ENCODE measurements around the gene MED12L. TPM values are rescaled to one million over a fixed set of nuclear protein-coding genes. Genes with fewer than 3 reads are reported as not detected.

MED12L gene
- total RNA-seq, 4 donors from 2014 or later: 0.51 to 12.7 (median 3.1) TPM

DNA sequence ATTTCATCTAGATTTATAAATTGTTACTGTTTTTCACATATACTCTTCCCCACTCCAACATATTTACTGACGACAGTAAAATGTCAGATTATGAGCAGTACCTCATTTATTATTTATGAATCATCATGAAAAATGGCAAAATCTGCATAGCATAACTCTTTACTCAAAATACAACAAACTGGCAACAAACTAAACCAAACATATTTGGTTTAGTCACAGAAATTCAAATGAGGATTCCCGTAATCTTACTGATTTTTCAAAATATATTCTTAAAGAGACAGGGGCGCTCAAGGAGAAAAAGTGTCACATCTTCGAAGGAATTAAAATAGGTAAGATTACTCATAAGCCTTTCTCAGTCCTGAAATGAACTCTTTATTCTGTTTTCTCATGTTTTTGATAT, 234.2 kb downstream of the MED12L start:
- TF ChIP-seq POLR2A (IDR thresholded peaks at IDR 0.05) (no peak), CTCF (IDR thresholded peaks at IDR 0.05) (no peak)
- H3K4me3 ChIP-seq: no peak overlapping the region
- no peak overlapping the region for H3K27ac ChIP-seq
- intact Hi-C loops (cut with DNase I; ENCODE audit: low total_unique reads): no loop called here
- no peaks in the 10 kb centered on the region for H3K4me1 ChIP-seq
- DNase-seq: no peak
- H3K36me3 ChIP-seq: no peaks in the 10 kb centered on the region
- no peaks in the 10 kb centered on the region for H3K9me3 ChIP-seq
- H3K27me3 ChIP-seq: no peaks in the 10 kb centered on the region

DNA sequence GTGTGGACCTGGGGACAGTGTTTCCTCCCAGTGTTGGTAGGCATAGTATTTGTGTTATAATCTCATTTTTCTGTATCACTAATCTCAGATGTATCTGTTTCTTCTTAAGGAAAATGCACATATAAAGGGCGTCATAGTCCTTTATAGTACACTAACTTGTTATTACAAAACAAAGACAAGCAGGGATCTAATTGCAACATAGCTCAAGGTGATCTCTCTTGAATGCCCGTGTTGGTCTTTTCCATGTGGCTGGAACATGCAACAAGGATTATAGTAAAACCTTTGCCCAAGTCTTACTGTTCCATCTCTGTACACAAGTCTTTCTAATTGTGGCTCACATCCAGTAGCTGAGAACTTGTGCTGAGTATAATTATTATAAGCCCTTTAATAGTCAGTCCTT, 234.7 kb downstream of the MED12L start:
- no peaks in the 10 kb centered on the region for H3K4me1 ChIP-seq
- intact Hi-C loops (cut with DNase I; ENCODE audit: low total_unique reads): no loop called here

GRCh38 chr3:151321526-151321925, 236.1 kb downstream of the MED12L start:
- no peaks in the 10 kb centered on the region for H3K9me3 ChIP-seq
- DNase-seq: no peak
- H3K4me3 ChIP-seq: no peak overlapping the region
- H3K27me3 ChIP-seq: no peaks in the 10 kb centered on the region
- no peak for TF ChIP-seq POLR2A (IDR thresholded peaks at IDR 0.05)
- no peak for TF ChIP-seq CTCF (IDR thresholded peaks at IDR 0.05)
- H3K36me3 ChIP-seq: no peaks in the 10 kb centered on the region
- intact Hi-C loops (cut with DNase I; ENCODE audit: low total_unique reads): no loop called here
- no peak overlapping the region for H3K27ac ChIP-seq
- H3K4me1 ChIP-seq: no peaks in the 10 kb centered on the region

More for the DNA sequence above, 234.7 kb downstream of the MED12L start:
- Histone ChIP-seq H3K36me3 (no peaks in the 10 kb centered on the region), H3K4me3 (no peak overlapping the region), H3K27me3 (no peaks in the 10 kb centered on the region), H3K27ac (no peak overlapping the region), H3K9me3 (no peaks in the 10 kb centered on the region)
- DNase-seq: no peak
- TF ChIP-seq POLR2A (IDR thresholded peaks at IDR 0.05) (no peak), CTCF (IDR thresholded peaks at IDR 0.05) (no peak)

- H3K27ac ChIP-seq: no peak overlapping the region
- TF ChIP-seq POLR2A (IDR thresholded peaks at IDR 0.05): no peak
- no peak for TF ChIP-seq CTCF (IDR thresholded peaks at IDR 0.05)
- no peaks in the 10 kb centered on the region for H3K27me3 ChIP-seq
- H3K9me3 ChIP-seq: no peaks in the 10 kb centered on the region
- no peaks in the 10 kb centered on the region for H3K36me3 ChIP-seq
- no peaks in the 10 kb centered on the region for H3K4me1 ChIP-seq
- no peak for DNase-seq
- intact Hi-C loops (cut with DNase I; ENCODE audit: low total_unique reads): no loop called here
- H3K4me3 ChIP-seq: no peak overlapping the region
Measured at GRCh38 chr3:151322511-151322910, 237.0 kb downstream of the MED12L start.

DNA sequence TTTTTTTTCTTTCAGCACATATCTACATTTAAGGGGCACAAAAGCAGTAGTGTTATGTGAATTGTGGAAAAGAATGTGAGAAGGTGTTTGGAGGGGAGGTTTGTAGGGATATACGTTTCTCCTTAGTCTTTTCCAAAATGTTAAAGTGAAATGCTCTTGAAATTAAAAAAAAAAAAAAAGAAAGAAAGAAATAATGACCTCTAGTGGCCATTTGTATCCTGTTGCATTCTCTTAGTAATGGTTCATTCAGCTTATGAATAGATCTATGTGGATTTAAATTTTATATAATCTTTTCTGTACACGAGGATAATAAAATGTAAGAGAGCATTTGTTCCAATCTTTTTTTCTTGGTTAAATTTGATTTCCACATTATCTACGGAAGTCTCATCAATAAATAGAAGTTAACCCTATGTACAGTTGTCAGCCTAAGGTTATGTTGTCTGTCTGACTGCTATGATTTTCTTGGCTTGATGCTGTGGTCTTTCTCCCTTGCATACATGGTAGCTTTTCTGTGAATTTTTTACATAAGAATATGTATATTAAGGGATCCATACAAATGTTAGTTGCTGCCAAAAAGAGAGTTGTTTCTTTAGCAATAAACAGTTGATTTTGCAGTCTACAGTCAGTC, 242.2 kb downstream of the MED12L start:
- Histone ChIP-seq H3K27ac (no peak overlapping the region), H3K9me3 (no peaks in the 10 kb centered on the region), H3K4me1 (no peaks in the 10 kb centered on the region), H3K36me3 (no peaks in the 10 kb centered on the region), H3K4me3 (no peak overlapping the region), H3K27me3 (no peaks in the 10 kb centered on the region)
- intact Hi-C loops (cut with DNase I; ENCODE audit: low total_unique reads): no loop called here
- DNase-seq: no peak
- peak; percentile 3 to 61 (median 29) for TF ChIP-seq CTCF (IDR thresholded peaks at IDR 0.05)
- no peak for TF ChIP-seq POLR2A (IDR thresholded peaks at IDR 0.05)
